HG02623 (cell line): ENCODE data around the gene MBD5.

ENCODE experiments used
- ATAC-seq: cut with Tn5 transposase; IDR thresholded peaks from one replicate; pipeline ENCODE4 v1.9.1; 2021; ENCODE audit warnings: moderate library complexity; ENCODE audit not compliant: unreplicated experiment

Gene MBD5

DNA sequence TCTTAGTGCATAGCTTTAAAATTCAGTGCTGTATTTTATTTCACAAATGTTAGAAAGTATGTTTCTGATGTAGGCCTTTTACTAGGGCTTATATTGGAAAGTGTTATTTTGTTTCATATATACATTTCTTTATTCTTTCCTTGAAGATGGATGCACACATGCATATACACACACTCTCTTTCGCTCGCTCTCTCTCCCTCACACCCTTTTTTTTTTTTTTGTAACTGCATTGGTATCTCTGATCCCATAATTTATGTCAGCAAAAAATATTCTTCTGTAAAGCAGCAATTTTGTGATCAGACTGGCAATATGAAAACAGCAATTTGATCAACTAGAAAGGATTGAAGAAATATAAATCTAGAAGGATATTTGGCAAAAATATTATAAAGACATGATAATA is 2.0 kb downstream of the MBD5 start:
- ATAC-seq = no peak

DNA sequence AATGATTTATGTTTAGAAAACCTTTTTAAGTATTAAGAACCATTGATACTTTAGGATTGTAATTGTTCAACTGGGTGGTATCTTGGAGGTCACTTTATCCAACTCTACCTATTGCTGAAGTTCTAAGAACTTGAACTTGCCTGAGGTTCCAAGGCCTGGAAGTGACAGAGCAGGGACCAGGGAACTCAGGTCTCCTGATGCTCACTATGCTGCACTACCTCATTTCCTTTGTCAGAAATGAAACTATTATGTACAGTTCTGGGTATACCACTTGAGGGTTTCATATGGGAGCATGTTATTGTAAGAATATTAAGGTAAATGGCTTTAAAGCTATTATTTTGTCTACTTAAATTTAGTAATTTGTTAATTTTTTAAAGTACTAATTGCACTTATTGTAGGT is 3.0 kb downstream of the MBD5 start:
- ATAC-seq = peak; percentile 35

DNA sequence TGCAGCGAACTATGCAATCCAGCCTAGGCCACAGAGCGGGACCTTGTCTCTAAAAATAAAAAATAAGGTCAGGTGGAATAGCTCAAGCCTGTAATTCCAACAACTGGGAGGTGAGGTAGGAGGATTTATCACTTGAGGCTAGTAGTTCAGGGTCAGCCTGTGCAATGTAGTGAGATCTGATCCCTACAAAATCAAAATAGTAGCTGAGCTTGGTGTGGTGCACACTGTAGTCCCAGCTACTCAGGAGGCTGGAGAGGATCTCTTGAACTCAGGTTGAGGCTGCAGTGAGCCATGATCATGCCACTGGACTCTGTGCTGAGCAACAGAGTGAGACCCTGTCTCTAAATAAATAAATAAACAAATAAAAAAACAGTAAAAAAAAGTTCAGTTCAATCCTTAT is 5.7 kb downstream of the MBD5 start:
- ATAC-seq = no peak

DNA sequence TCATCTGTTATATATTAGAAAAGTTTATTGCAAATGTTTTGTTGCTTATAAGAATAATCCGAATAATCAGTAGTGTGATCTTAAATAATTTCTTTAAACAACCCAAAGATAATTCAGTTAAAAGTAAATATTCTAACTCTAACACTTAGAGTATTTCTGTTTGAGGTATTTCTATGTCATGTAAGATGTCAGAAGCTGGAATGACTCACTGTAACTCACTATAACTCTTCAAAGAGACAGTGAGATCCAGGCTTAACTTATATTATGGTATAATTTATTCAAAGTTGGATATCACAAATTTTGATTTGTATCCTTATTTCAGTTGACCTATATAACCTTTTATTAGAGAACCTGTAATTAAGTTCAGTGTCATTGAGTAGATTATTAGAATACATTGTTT is 6.9 kb downstream of the MBD5 start:
- no peak for ATAC-seq

DNA sequence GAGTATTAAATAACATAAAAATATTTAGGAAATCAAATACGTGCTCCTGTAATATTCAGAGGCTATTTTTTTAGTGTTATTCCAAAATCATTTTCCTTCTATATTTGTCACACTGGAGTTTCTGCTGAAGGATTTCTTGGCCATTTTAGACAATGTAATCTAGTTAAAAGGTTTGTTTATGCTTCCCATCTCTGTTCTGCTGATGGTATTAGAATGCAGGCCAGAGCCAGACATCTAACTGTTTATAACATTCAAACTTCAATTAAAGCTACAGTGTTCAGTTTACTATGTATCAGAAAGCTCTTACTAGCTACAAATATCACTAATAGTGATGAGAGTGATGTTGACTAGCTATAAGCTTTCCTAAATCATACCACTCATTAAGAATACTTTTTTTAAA is 7.9 kb downstream of the MBD5 start:
- ATAC-seq = no peak

DNA sequence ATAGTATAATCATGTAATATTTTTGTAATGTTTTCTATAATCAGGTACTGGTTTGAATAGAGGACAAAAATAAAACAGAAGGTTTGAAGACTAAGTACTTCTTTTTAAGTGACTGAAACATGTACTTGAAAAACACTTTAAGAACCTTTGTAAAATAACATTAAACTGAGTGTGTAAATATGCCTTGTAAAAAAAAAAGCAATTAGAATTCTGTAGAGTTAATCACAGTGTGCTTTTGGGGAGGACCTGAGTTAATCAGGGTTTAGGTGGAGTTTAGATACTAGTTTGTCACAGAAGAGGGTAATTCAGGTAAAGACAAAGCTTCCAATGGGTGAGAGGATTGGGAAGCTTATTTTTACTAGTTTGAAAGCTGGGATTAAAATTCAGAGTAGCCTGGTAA is 10.3 kb downstream of the MBD5 start:
- no peak for ATAC-seq

DNA sequence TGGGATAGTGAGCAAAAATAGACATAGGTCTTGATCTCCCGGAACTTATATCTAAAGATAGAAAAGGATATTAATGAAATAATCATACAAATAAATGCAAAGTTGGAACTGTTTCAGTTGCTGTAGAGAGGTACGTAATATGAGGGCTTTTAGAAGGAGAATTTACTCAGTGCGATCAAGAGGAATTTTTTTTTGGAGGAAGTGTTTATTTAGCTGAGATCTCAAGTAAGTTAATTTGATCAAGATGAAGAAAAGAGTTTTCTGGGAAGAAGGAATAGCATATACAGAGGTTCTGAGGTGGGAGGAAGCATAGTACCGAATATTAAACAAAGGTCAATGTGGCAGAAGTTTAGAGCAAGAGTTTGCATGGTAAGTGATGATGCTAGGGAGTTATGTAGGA is 11.3 kb downstream of the MBD5 start:
- ATAC-seq = no peak

DNA sequence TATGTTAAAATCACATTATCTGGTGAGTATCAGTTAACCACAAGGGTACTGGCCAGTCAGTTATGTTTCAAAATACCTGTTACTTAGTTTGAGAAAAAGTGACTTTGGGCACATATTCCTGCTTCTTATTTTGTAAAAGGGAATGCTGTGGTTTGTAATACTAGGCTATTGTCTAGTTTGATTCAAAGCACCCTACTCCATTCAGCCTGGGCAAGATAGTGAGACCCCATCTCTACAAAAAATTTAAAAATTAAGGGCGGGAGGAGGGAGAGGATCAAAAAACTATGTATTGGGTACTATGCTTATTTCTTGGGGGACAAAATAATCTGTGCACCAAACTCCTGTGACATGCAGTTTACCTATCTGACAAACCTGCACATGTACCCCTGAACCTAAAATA is 18.9 kb downstream of the MBD5 start:
- ATAC-seq = no peak

DNA sequence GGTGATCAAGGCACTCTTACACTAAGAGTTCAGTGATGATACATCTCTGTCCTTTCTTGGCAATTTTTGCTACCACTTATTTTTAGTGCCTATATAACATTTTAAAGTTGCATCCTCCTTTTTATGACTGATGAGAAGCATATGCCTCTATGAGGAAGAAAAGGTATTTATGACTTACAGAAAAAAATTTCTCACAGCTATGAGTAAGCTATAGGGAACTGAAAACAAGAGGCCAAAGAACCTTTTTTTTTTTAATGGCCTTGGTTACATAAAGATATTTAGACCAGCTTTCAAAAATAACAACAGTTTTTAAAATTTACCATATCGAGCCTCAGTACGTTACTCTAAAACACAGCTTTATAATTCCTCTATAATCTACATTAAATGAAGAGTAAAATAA is 21.3 kb downstream of the MBD5 start:
- ATAC-seq = peak; percentile 77

DNA sequence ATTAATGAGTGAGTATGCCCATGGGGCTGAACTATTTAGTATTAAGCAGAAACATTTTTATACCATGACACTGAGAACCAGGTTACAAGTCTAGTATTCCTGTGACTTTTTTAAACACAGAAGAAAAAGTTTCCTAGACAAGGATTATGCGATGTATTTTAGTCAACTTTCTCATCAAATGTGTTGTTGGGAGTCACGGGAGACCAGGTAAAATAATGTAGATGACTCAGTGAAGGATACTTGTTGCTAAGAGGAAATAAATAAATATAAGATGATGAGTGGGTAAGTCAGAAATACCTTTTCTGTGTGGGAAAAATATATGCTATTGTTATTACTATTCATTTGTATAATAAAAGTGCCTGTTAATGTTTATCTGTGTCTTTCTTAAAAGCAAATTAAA is 23.4 kb downstream of the MBD5 start:
- ATAC-seq = no peak

DNA sequence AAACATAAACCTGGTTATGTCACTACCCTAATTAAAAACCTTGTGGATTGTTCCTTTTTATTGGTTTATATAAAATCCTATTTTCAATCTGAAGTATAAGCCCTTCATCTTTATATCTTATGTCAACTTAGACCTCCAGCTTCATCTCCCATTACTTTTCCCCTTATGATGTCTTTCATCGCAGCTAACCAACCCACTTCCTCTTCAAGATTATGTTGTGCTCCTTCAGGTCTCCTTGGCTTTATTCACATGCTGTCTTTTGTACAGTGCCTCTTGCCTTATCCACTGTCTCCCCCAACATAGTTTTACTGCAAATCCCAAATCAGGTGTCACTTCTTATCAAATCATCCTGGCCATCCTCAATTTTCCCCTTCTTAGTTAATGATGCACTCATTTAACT is 25.9 kb downstream of the MBD5 start:
- no peak for ATAC-seq

DNA sequence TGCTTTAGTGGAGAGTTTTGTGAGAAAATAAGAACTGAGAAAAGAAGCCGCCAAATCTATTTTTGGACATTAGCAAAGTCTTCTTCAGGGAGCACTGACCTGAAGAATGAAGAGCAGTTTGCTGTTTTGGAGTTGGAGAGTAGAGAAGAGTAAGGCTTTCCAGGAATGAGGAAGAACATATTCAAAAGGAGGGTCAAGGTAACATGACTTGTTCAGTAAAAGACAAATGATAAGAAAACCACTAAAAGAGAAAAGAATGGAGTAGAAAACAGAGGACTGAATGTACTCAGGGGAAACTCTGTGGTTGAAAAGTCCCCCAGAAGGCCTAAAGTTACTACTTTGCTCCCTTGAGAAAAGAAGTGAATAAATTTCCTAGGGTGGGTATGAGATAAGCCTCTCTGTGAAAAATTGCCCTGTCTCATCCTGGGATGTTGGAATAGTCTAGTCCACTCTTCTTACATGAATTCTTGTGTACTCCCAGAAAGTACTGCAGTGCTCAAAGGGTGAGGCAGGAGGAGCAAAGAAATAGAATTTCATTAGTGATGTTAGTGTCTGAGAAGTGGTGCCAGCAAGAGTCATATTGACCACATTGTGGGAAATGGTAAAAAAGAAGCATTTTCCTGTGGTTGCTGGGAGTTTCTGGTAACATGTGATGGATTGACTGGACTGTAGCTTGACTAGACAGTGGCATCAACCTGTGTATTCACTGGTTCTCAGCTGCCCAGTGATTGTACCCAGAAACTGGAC is 27.8 kb downstream of the MBD5 start:
- peak; percentile 64 for ATAC-seq

DNA sequence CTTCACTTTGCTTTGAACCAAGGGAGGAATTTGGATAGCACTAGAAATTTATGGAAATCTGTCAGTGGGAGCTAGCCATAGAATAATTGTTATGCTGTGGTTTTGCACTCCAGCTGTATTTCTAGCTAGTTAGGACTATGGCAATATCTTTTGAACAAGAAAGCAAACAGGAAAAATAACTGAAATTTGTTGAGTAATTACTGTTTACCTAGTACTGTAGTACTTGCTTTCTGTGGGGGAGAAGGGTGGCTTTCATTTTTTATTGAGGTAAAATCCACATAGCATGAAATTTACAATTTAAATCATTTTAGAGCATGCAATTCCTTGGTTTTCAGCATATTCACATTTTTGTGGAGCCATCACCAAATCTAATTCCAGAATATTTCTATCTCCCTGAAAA is 28.4 kb downstream of the MBD5 start:
- ATAC-seq = peak; percentile 15

DNA sequence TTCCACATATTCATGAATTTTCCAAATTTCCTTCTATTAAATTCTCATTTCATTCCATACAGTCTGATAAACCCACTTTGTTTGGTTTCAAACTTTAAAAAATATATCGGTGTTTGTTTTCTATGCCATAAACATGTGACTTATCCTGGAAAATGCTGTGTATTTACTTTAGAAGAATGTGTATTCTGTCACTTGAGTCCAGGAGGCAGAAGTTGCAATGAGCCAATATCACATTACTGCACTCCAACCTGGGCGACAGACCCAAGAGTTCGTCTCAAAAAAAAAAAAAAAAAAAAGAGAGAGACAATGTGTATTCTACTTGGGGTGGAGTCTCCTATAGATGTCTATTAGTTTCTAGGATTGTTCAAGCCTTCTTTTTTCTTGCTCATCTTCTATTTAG is 31.8 kb downstream of the MBD5 start:
- ATAC-seq = no peak

DNA sequence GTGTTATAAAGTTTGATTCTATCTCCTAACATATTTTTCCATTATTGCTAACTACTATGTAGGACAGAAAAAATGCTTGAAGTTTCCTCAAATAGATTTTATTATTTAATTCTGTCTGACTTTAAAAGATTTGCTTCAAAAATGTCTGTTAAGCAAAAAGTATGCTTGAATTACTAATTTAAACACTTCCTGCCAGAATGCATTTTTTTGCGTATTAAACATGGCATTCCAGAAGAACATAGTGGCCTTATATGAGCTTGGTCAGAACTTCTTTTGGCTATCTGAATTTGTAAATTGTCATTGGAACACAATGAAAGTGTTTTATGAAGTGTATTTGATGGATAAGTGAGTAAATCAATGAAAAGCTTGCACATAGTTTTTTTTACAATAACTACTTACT is 37.8 kb downstream of the MBD5 start:
- no peak for ATAC-seq

DNA sequence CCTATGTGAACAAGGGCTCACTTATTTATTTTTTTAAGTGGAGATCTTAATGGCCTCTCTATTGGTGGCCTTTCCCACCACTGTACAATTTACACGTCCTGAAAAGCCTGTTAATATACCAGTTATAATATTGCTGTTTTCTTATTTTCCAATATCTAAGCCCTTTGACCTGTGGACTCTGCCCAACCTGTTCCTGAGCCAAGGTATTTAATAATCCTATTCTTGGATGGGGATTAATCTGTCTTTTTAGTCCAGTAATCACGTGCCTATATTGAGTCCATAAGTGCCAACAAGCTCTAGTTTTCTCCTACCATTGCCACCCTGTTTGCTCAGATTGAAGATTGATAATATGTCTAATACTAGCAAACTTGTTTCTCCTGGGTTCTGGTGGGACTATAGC is 42.7 kb downstream of the MBD5 start:
- ATAC-seq = no peak

DNA sequence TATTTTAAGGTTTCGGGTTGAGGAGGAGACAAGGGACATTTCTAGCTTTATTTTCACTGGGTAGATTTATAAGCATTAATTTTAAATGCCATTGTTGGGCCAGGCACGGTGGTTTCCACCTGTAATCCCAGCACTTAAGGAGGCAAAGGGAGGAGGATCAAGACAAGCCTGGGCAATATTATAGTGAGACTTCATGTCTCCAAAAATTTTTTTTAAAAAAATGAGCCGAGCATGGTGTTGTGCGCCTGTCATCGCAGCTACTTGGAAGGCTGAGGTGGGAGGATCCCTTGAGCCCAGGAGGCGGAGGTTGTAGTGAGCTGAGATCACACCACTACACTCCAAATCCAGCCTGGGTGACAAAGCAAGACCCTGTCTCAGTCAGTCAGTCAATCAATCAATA is 45.0 kb downstream of the MBD5 start:
- ATAC-seq = no peak

DNA sequence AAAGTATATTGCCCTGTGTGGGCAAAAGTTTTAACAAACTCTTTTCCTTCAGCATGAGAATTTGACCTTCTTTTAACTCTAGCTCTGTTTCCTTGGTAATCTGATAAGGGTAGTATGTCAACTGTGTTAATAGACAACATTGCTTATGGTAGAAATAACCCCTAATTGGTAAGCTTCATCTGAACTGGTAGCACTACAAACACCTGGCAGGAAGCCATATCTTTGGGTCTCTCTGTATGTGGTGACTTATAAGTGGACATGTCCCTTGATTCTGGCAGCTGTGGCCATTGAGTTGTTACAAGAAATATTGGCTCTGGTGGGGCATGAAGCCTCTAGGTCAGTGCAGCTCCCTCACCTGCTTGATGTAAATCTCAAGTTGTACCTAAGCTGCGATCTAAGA is 46.9 kb downstream of the MBD5 start:
- no peak for ATAC-seq

DNA sequence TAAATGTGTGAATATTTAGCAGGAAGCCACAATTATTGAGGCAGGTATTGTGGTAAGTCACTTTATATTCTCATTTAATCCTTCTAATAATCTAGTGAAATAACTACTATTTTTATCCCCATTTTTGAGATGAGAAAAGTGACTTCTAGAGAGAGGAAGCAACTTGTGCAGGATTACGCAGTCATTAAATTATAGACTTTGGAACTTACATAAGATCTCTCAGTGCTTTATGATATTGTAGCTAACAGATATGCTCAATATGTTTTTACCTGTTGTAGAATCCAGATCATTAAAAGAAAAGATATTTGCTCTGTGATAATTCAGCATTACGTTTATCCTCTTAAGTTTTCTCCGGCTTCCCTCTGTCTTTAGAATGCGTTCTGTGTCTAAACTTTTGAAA is 50.5 kb downstream of the MBD5 start:
- ATAC-seq = no peak

DNA sequence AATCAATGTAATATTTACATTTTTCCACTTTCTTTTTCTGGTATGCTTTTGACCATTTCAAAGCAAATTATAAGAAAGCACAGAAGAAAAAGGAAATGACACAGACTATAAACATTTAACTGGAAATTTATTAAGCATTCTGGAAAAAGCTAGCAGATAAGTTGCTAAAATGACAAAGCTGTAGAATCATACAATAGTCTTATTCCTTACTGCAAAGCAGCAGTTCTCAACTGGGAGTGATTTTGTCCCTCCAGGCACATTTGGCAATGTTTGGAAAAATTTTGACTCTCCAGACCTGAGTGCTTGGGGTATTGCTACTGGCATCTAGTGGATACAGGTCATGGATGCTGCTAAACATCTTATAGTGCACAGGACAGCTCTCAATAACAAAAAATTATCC is 75.1 kb downstream of the MBD5 start:
- ATAC-seq = no peak

DNA sequence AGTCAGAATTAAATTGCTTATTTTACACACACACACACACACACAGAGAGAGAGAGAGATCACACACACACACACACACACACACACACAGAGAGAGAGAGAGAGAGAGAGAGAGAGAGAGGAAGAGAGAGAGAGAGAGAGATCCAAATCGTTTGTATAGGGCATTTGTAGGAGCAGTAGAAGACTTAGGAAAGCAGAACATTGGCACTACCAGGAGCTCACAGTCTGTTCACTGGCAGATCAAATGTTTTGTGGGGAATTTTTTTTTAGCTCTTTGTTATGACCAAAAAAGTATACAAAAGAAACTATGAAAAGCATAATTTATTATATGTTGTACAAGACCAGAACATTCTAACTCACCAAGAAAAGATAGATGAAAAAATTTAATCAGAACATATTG is 81.8 kb downstream of the MBD5 start:
- ATAC-seq = no peak

DNA sequence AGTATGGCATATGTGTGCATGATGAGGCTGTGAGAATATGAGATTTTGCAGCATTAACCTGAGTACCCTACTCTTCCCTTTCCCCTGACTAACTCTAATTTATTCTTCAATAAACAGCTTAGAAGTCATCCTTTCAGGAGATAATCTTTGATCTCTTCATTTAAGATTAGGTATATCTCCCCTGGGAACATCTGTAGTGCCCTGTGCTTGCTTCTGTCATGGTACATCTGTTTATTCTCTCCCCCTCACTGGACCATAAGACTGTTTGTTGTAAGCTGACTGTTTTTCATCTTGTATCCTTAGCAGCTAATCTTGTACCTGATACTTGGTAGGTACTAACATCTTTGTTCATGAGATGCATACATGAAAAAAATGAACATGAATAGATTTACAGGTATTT is 83.1 kb downstream of the MBD5 start:
- no peak for ATAC-seq

DNA sequence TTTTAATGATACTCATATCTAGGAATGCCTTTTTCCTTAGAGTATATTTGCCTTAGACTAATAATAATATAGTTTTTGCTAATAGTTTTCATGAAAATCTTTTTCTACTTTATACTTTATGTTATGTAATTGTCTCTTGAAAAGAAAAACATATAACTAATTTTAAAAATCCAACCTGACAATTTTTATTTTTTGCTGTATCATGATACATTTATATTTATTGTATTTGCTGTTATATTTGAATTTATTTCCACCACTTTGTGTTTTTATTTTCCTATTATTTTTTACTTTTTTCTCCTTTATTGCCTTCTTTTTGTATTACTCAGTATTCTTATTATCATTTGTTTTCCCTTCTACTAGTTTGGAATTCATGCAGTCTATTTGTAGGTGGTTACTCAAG is 85.4 kb downstream of the MBD5 start:
- ATAC-seq = no peak

DNA sequence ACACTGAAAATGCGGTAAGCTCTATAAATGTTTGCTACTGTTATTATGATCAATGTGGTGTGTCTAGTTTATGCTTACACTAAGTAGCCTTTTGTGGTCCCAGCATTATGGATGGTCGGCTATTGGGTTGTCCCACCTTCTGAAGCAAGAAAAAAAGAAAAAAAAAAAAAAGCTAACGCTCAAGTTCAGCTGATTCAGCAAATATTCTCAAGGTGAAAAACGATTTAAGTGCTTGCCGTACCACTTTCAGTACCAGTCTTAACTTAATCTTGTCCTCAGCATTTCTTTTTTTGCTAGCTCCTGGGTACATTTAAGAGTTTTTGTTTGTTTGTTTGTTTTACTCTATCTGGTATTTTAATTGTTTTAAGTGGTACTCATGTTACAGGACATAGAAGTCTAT is 87.5 kb downstream of the MBD5 start:
- ATAC-seq = no peak
